ENCODE data around the gene BSND.

Gene BSND

DNA sequence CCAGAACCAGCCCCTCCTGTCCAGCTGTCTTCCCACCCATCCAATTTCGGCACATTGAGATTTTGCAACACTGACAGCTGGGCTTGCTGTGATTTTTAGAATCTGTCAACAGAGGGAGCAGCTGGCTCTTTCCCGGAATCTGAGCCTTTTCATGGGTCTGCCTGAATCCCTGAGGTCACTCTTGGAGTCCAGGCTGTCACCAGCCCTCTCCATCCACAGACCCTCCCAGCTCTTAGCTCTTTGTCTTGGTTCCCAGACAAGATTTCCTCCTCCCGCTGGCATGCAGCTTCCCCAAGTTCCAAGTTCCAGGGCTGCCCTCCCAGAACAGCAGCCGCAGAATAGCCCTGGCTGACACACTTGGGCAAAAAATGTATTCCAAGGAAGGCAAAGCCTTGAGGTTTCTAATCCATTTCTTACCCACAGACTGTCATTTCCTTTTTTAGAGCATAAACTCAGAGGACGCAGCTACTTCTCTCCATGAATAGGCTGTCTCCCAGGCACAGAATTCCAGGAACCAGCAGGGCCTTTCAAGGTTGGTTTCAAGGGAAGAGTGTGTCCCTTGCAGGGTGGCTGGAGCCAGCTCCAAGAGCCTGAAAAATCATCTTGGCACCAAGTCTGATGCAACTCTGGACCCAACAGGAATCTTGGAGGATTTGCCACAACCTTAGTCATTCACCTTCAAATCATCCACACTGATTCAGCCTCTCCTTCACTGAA, 25.4 kb upstream of the BSND start:
- in situ Hi-C loops (cut with MboI; ENCODE audit: low sequenced_read_pairs) = no loop called here

DNA sequence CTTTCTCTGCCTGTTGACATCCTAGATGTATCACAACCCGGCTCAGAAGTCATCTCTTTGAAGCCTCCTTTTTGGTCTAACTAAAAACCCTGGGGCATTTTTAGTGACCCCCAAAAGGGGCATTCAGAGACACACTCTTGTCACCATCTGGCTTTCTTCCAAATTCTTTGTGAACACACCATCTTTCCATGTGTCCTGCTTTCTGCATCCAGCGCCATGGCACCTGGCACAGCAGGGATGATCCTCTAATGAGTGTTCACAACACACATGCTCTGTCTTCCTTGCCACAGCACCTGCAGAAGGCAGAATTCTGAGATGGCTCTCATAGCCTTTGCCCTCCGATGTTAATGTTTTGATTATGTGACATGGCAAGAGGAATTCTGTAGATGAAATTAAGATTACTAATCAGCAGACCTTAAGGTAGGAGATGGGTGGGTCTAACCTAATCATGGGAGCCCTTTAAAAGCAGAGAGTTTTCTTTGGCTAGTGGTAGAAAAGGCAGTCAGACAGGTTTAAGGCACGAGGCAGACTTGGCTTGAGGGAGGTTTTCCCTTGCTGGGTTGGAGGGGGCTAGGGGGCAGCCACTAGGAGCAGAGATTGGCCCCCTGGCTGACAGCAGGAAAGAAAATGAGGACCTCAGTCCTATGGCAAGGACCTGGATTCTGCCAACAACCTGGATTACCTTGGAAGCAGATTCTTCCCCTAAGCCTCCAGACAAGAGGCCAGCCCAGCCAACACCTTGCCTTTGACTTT, 23.2 kb upstream of the BSND start:
- in situ Hi-C loops (cut with MboI; ENCODE audit: low sequenced_read_pairs) = no loop called here

DNA sequence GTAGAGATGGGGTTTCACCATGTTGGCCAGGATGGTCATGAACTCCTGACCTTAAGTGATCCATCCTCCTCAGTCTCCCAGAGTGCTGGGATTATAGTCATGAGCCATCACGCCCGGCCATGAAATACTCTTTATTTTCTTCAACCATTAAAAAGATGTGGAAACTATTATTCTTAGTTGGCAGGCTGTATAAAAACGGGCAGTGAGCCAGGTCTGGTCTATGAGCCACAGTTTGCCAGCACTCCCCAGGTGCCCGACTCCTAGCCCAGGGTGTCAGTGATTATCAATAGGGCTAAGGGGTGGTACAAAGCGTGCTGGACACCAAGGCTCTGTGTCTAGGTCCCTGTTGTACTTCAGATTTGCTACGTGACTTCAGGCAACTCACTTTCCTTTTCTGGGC, 22.0 kb upstream of the BSND start:
- in situ Hi-C loops (cut with MboI; ENCODE audit: low sequenced_read_pairs) = no loop called here

DNA sequence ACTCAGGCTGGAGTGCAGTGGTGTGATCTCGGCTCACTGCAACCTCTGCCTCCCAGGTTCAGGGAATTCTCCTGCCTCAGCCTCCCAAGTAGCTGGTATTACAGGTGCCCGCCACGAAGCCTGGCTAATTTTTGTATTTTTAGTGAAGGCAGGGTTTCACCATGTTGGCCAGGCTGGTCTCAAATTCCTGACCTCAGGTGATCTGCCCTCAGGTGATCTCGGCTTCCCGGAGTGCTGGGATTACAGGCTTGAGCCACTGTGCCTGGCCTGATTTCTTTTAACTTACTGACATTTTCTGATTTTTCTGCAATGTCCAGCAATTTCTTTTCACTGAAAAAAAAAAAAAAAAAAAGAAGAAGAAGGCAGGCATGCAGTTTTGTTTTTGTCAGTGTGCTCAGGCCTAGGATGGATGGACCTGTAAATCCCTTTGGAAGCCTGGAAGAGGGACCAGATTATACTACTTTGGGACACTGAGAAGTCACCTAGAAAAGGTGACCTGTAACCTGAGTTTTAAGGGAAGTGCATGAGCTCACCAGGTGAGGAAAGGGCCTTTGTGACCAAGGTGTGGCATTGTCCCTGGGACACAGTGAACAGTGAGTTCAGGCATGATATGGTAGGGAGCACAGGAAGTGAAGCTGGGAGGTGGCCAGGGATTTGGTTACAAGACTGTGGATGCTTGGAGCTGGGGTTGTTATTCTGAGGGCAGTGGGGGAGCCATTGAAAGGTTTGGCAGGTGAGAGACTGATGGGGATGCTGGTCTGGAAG, 21.0 kb upstream of the BSND start:
- in situ Hi-C loops (cut with MboI; ENCODE audit: low sequenced_read_pairs) = no loop called here

DNA sequence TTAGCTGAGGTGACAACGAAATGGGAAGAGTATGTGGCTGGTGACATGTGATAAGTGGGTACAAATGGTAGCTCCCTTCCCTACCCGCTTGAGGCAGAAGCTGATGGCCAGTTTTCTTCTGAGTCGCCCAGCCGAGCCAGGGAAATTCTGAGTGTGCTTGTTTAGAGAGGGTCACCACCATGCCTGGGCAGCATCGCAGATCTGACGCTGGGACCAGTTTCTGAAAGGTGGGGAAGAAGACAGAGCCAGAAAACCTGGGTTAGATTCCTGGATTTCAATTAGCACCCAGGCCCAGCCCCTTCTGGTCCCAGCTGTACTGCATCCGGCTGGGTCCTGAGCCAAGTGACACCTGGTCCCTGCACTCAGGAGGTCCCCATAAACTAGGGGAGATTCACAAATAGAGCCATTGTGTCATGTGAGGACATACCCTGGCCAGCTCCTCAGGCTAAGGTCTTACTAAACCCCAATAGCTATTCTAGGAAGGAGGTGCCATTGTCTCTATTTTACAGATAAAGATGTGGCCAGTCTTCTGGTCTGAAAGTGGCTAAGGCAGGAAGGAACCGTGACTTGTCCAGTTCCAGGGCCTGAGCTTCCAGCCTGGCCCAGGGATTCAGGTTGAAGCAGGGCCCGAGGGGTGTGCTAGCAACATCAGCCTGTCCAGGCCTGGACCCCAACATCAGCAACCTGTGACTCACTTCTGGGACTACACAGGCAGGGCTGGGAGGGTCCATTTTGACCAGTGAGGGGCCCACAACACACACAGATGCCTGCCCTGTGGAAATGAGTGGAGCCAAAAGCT, 20.0 kb upstream of the BSND start:
- in situ Hi-C loops (cut with MboI; ENCODE audit: low sequenced_read_pairs) = no loop called here

DNA sequence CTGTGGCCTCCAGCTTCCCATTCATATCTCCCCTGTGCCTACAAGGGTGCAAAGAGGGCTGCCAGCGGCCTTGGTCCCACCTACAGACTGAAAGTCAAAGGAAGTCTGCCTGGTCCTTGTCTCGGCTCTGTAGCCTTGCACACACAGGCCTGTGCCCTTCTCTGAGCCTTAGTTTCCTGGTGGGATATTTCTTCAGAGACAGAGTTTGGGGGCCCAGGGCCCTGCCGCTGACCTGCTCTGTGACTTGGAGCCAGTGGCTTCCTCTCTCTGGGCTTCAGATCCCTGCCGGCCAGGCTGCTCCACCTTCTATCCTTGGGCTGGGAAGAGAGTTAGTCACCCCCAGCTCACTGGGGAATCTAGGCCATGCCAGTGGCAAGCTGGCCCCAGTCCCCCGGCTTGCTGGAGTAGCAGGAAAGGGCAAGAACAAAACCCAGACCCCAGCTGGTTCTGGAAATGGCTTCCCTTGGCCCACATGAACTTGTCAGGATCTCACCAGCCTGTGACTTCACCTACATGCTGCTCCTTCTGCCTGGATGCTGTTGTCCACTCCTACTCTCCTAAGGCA, 19.3 kb upstream of the BSND start:
- in situ Hi-C loops (cut with MboI; ENCODE audit: low sequenced_read_pairs) = no loop called here

DNA sequence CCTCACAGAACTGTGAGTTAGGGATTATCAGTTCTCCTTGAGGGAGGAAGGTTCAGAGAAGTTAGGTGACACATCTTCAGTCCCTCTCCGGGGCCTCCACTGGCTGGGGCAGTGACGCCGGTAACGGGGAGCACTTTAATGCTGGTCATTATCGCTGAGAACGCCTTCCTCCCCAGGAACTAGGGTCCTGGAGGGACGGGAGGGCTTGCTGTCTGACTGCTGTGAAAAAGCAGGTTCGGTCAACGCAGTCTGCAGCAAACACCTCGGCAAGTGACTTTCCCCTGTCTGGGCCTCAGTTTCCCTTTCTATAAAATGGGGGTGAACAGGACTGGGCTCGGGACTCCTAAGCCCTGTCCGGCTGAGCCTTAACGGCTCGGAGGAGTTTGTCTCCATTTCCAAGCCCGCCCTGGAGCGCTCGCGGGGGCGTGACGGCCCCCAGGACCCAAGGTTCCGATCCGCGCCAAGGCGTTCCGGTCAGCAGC, 18.6 kb upstream of the BSND start:
- in situ Hi-C loops (cut with MboI; ENCODE audit: low sequenced_read_pairs) = no loop called here

DNA sequence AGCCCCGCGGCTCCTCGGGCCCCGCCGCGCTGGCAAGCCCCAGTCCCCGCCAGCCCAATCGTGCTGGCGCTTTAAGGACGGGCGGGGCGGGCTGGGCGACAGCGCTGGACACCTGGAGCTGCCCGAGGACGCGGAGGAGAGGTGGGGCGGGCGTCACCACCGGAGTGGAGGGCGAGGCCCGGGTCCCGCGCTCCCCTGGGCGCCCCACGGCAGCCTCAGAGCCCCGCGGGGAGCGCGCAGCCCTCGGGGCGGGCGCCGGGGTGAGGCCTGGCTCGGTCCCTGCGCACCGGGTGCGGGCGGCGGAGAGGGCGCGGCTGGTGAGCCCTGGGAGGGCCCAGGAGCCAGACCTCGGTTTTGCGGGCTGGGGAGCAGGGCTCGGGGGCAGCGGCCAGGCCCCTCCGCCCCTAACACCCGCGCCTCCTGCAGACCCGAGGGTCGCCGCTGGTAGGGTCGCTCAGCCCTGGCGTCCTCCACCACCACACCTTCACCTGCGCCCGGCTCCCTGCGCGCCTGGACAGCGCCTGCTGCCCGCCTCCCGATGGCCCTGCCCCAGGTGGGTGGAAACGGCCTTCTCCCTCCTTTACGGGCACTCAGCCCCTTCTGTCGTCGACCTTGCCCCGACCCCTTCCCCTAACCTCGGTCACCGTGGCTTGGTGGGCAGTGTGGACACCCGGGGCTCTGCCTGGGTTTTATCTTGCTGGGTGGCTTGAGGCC, 18.0 kb upstream of the BSND start, which contains the start of gene TMEM61:
Gene TMEM61, plus strand, starts transcription at position 101 of the 714 bp plus-strand sequence. Its CDS starts 438 bp downstream, at position 539.
- in situ Hi-C loops (cut with MboI; ENCODE audit: low sequenced_read_pairs) = no loop called here

DNA sequence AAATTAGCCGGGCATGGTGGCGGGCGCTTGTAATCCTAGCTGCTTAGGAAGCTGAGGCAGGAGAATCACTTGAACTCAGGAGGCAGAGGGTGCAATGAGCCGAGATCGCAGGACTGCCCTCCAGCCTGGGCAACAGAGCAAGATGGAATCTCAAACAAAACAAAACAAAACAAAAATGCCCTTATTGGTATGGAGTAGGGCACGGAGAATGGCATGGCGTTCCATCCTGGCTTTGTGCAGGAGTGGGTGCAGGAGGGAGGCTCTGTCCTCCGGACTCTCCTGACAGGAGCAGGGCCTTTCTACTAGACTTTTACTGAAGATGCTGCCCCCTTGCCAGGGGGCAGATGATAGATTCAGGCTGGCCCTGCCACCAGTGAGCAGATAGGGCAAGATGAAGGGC, 17.3 kb upstream of the BSND start:
- in situ Hi-C loops (cut with MboI; ENCODE audit: low sequenced_read_pairs) = no loop called here

DNA sequence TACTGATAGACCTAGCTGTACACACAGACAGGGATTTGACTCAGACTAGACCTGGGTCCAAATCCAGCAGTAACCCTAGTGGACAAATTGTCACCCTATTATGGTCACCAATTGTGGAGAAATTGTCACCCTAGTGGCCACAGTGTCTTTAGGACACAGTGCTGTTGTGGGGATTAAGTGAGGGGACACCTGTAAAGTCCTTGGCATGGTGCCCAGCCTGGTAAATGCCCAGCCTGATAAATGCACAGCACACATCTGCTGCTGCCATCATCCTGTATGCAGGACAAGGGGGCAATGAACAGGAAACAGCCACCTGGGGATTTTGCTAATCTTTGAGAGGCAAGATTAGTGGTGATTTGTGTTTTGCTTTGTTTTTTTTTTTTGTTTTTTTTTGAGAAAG, 16.0 kb upstream of the BSND start:
- in situ Hi-C loops (cut with MboI; ENCODE audit: low sequenced_read_pairs) = no loop called here

DNA sequence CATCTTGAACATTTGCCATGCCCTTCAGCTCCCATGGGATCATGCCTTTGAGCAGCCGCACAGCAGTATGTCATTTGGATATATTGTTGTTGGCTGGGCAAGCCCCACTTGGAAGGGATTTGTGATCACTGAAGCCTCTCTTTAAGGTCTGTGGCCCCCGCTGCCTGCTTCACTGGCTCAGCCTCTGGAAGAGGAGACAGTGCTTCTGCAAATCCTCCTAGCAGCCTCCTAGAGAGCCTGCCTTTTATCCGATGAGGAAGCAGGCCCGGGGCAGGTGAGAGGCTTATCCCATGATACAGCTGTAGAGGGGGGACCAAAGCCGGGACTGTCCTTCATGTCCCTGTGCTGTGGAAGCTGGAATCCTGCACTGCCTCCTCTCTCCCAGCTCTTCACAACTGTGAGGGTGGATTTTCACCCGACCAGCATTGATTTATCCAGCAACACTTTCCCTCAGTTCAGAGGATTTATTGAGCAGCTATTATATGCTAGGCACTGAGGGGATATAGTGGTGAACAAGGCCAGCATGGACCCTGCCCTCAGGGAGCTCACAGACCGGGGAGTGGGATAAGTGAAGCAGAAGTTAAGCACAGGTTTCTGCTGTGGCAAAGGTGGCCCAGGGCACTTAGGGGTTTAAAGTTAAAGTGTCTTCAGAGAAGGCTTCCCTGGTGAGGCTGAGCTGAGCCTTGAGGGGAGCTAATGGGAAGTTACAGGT, 14.4 kb upstream of the BSND start:
- in situ Hi-C loops (cut with MboI; ENCODE audit: low sequenced_read_pairs) = no loop called here

DNA sequence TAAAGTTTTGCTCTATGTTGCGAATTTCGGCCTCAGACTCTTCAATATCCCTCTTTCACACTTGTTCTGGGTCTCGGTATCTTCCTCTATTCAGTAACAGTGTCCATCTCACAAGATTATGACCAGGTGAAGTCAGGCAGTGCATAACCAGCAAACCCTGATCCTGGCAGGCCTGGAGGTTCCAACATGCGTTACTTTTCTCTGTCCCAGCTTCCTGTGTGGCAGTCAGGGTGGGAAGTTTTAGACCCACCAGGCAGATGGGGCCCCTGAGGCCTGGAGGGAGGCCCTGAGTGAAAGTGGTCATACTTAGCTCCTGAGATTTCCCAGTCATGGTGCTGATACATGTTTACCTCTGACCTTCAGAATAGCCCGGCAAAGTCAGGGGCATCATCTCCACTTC, 13.2 kb upstream of the BSND start:
- in situ Hi-C loops (cut with MboI; ENCODE audit: low sequenced_read_pairs) = no loop called here

DNA sequence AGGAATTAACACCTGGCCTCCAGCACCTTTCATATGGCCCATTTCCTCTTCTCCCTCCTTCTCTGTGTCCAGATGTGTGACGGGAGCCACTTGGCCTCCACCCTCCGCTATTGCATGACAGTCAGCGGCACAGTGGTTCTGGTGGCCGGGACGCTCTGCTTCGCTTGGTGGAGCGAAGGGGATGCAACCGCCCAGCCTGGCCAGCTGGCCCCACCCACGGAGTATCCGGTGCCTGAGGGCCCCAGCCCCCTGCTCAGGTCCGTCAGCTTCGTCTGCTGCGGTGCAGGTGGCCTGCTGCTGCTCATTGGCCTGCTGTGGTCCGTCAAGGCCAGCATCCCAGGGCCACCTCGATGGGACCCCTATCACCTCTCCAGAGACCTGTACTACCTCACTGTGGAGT, 12.7 kb upstream of the BSND start:
- in situ Hi-C loops (cut with MboI; ENCODE audit: low sequenced_read_pairs) = no loop called here

DNA sequence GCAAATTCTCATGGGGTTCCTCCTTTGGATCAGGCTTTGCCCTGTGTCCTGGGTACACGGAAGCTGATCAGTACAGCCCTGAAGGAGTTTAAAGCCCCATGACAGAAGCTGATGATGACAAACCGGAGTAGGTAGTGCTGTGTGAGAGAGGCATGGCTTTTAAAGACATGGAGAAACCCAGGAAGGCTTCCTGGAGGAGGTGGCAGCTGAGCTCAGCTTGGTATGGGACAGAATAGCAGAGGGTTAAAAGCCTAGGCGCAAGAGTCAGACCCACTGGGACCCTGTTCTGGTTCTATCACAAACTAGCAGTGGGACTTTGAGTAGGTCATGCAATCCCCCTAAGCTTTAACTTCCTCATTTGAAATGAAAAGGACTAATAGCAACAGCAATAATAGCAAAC, 12.2 kb upstream of the BSND start:
- in situ Hi-C loops (cut with MboI; ENCODE audit: low sequenced_read_pairs) = no loop called here

DNA sequence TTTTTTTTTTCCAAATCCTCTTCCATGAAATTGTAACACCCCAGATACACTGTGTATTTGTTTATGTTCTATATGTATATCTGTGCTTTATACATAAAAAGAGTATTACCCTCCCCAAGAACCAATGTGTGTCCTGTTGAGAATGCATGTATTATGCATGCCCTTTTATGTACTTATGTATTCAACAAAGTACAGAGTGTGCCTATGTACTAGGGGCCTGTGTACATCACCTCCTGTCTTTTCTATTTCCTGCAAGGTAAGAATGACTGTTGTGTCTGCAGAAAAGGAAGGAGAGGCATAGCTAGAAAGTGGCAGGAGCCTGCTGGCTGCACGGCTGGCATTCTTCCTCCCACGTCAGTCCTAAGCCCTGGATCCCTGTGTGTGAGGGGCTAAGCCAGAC, 11.3 kb upstream of the BSND start:
- in situ Hi-C loops (cut with MboI; ENCODE audit: low sequenced_read_pairs) = no loop called here

DNA sequence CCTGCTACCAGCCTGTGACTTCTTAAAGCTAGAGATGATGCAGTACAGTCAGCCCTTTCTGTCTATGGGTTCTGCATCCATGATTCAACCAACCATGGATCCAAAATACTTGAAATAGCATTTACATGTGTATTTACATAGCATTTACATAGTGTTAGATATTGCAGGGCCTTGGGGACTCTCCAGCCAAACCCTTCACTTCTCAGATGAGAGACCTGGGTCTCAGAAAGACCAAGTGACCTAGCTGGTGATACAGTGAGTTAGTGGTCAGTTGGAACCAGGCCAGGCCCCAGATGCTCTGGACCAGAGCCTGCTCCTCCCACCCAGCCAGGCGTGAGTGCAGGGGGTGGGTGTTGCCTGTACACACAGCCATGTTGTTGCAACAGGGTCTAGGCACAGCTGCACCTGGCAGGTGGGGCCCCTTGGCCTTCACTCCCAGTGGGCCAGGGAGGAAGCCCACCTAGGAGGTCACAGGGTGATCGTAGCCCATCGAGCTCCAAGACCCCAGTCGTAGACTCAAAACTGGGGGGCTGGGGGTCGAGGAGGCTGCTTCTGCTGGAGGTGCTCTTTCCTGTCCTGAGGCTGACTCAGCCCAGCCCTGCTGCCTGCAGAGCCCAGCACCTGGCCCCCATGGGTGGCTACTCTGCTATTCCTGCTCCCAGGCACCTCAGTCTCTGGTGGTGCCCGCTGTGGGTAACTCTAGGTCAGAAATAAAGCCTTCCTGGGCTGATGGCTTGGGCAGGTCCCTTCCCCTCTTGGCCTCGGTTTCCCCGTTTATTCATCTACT, 10.6 kb upstream of the BSND start:
- in situ Hi-C loops (cut with MboI; ENCODE audit: low sequenced_read_pairs) = no loop called here

DNA sequence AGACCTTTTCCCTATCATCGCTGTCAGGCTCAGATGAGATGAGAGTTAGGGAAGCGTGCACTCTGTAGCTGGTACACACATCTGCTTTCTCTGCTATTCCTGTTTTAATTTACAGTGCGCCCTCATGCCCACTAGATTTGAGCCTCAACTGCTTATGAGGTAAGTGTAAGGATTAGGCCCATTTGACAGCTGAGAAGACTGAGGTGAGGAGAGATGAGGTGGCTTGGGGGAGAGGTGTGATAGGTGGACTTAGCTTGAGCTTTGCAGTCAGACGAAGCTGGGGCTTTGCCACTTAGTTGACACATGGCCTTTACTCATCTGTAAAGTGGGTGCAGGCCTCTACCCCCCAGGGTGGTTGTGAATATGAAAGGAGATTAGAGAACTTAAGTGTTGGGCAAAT, 9.8 kb upstream of the BSND start:
- in situ Hi-C loops (cut with MboI; ENCODE audit: low sequenced_read_pairs) = no loop called here

DNA sequence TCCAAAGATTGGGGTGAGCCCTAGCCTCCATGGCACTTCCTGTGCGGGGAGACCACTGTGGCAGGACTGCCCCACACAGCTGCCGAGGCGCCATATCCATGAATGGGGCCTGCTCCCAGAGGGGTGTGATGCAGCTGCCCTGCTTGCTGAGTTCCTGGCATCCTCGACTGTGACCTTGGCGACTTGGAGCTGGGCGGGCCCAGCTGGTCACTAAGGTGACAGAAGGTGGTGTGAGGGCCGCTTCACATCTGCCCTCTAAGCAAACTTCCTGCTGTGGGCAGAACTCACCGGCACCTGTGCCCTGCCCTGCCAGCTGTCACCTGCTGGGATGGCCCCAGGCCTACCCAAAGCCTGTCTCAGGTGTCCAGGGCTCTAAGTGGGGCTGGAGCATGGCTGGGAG, 9.3 kb upstream of the BSND start:
- in situ Hi-C loops (cut with MboI; ENCODE audit: low sequenced_read_pairs) = no loop called here

Data from HL-60/S4 treated with retinoic acid at 250 ng/mL for 4 days and 3 days (cell line).